ENCODE data around the gene STK33. TPM values are rescaled to one million over a fixed set of nuclear protein-coding genes. Genes with fewer than 3 reads are reported as not detected.

STK33 gene
- total and polyA plus RNA-seq, 2 donors (not counting 1 experiment from before 2014, with no cell fraction given), result 1.7 to 3.3 TPM

DNA sequence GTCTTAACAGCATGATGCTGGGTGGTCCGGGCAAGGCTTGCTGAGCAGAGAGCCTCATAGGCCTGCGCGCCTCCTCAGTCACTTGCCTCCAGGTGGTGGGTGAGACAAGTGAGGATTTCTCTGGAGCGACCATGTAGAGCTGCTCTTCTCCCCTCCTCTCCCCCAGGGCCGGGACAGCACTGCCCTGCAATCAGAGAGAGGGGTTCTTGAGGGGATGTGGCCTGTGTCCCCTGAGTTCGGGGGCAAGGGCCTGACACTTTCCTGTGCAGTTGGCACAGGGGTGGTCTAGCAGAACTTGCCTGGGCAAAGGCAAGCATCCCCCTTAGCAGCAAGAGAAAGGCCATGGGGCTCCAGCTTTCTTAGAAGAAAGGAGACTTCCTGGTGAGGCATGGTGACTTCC lies 234.5 kb downstream of the STK33 start:
- TF ChIP-seq, protein P1, sequence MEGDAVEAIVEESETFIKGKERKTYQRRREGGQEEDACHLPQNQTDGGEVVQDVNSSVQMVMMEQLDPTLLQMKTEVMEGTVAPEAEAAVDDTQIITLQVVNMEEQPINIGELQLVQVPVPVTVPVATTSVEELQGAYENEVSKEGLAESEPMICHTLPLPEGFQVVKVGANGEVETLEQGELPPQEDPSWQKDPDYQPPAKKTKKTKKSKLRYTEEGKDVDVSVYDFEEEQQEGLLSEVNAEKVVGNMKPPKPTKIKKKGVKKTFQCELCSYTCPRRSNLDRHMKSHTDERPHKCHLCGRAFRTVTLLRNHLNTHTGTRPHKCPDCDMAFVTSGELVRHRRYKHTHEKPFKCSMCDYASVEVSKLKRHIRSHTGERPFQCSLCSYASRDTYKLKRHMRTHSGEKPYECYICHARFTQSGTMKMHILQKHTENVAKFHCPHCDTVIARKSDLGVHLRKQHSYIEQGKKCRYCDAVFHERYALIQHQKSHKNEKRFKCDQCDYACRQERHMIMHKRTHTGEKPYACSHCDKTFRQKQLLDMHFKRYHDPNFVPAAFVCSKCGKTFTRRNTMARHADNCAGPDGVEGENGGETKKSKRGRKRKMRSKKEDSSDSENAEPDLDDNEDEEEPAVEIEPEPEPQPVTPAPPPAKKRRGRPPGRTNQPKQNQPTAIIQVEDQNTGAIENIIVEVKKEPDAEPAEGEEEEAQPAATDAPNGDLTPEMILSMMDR (conservative IDR thresholded peaks at IDR 0.05 in 1 of 2, IDR thresholded peaks at IDR 0.05 in 1 of 2; ENCODE audit: low read depth in 1 of 2, low read length in 2 of 2), result no peak
- TF ChIP-seq EZH2 (IDR thresholded peaks at IDR 0.05; ENCODE audit: low read length, missing control alignments), result no peak

DNA sequence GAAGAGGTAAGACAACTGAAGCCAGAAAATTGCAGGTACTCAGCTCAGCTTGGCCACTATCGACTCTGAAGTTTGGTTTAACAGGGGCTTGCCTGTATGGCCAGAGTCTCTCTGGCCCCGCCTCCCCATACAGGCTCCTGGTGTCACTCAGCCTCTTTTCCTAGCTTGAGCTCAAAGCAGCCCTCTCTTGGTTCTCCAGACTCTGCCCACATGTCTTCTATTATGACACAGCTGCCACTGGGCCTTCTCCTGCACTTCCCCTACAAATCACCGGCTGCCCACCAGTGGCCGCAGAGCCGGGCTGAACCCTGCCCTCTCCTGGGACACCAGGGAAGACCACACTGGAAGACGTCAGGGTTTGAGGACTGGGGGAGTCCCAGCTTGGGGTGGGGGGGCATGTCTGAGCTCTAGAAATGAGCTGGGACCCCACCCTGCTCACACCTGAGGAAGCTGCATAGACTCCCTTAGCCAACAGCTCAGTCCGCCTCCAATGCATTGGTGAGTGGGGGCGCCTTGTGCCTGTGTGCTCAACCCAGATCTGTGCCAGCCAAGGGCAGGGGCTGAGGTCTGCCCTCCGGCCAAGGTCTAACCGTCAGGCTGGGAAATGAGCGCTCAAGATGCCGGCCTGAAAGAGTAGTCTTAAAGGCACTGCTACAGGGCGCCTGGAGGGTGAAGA lies 236.0 kb downstream of the STK33 start:
- H3K9ac ChIP-seq (ENCODE audit: insufficient read depth, low read length), result no peak overlapping the region
- H3K9me3 ChIP-seq (ENCODE audit: control insufficient read depth, insufficient read depth, low read depth, low read length), result no peaks in the 10 kb centered on the region
- no peaks in the 10 kb centered on the region for H3K79me2 ChIP-seq (ENCODE audit: control insufficient read depth, insufficient read depth, low read length)
- H2AFZ ChIP-seq (ENCODE audit: low read length), result no peak overlapping the region
- no peaks in the 10 kb centered on the region for H3K36me3 ChIP-seq (ENCODE audit: control insufficient read depth, insufficient read depth, low read length)
- H3K27me3 ChIP-seq (ENCODE audit: control insufficient read depth, insufficient read depth, low read length), result peaks cover 10% of the 10 kb centered on the region
- no peaks in the 10 kb centered on the region for H4K20me1 ChIP-seq (ENCODE audit: control insufficient read depth, extremely low read depth, insufficient read depth, low read length)
- H3K4me2 ChIP-seq (ENCODE audit: extremely low read depth, insufficient read depth, low read length), result no peak overlapping the region
- DNase-seq (ENCODE audit: low read depth in 2 of 2), result no peak
- H3K4me1 ChIP-seq (ENCODE audit: control insufficient read depth, extremely low read depth, insufficient read depth, low read length), result peaks cover 2% of the 10 kb centered on the region
- H3K27ac ChIP-seq (ENCODE audit: insufficient read depth, low read length), result no peak overlapping the region
- no peak overlapping the region for H3K4me3 ChIP-seq (replicated peaks in 1 of 4; ENCODE audit: control extremely low read depth in 1 of 4, insufficient read depth in 1 of 4, low read depth in 3 of 4, low read length in 4 of 4)
- no peak for TF ChIP-seq EZH2 (IDR thresholded peaks at IDR 0.05; ENCODE audit: low read length, missing control alignments)

More for the DNA sequence above, 234.5 kb downstream of the STK33 start:
- no peak overlapping the region for H3K27ac ChIP-seq (ENCODE audit: insufficient read depth, low read length)
- no peak overlapping the region for H2AFZ ChIP-seq (ENCODE audit: low read length)
- H3K4me3 ChIP-seq (replicated peaks in 1 of 4; ENCODE audit: control extremely low read depth in 1 of 4, insufficient read depth in 1 of 4, low read depth in 3 of 4, low read length in 4 of 4), result no peak overlapping the region
- H3K4me2 ChIP-seq (ENCODE audit: extremely low read depth, insufficient read depth, low read length), result no peak overlapping the region
- H3K27me3 ChIP-seq (ENCODE audit: control insufficient read depth, insufficient read depth, low read length), result peaks cover 12% of the 10 kb centered on the region
- DNase-seq (ENCODE audit: low read depth in 2 of 2), result no peak
- H3K9me3 ChIP-seq (ENCODE audit: control insufficient read depth, insufficient read depth, low read depth, low read length), result no peaks in the 10 kb centered on the region
- peaks cover 2% of the 10 kb centered on the region for H3K4me1 ChIP-seq (ENCODE audit: control insufficient read depth, extremely low read depth, insufficient read depth, low read length)
- no peaks in the 10 kb centered on the region for H3K79me2 ChIP-seq (ENCODE audit: control insufficient read depth, insufficient read depth, low read length)
- H3K36me3 ChIP-seq (ENCODE audit: control insufficient read depth, insufficient read depth, low read length), result no peaks in the 10 kb centered on the region
- no peak overlapping the region for H3K9ac ChIP-seq (ENCODE audit: insufficient read depth, low read length)
- no peaks in the 10 kb centered on the region for H4K20me1 ChIP-seq (ENCODE audit: control insufficient read depth, extremely low read depth, insufficient read depth, low read length)

DNA sequence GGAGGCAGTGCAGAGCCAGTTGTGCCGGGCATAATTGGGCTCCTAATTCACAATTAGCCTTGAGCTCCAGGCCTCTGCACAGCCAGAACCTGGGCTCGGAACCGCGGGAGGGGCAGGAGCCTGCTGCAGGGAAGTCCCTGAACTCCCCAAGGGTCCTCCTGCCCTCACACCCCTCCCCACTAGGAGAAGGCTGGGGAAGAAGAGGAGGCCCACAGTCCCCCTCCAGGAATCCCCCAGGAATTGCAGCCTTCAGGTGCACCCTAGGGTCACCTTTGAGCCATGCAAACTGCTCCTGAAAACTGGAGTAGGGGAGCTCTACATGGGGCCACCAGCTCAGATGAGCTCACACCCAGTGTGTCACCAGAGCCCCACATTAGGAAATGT lies 236.5 kb downstream of the STK33 start:
- Histone ChIP-seq H2AFZ (ENCODE audit: low read length) (no peak overlapping the region), H3K27ac (ENCODE audit: insufficient read depth, low read length) (no peak overlapping the region), H3K4me3 (replicated peaks in 1 of 4; ENCODE audit: control extremely low read depth in 1 of 4, insufficient read depth in 1 of 4, low read depth in 3 of 4, low read length in 4 of 4) (no peak overlapping the region), H3K4me2 (ENCODE audit: extremely low read depth, insufficient read depth, low read length) (peak overlapping the region; percentile 64), H4K20me1 (ENCODE audit: control insufficient read depth, extremely low read depth, insufficient read depth, low read length) (no peaks in the 10 kb centered on the region), H3K36me3 (ENCODE audit: control insufficient read depth, insufficient read depth, low read length) (no peaks in the 10 kb centered on the region), H3K79me2 (ENCODE audit: control insufficient read depth, insufficient read depth, low read length) (no peaks in the 10 kb centered on the region), H3K4me1 (ENCODE audit: control insufficient read depth, extremely low read depth, insufficient read depth, low read length) (peaks cover 2% of the 10 kb centered on the region), H3K27me3 (ENCODE audit: control insufficient read depth, insufficient read depth, low read length) (peaks cover 7% of the 10 kb centered on the region), H3K9me3 (ENCODE audit: control insufficient read depth, insufficient read depth, low read depth, low read length) (no peaks in the 10 kb centered on the region), H3K9ac (ENCODE audit: insufficient read depth, low read length) (no peak overlapping the region)
- TF ChIP-seq EZH2 (IDR thresholded peaks at IDR 0.05; ENCODE audit: low read length, missing control alignments), result no peak
- TF ChIP-seq, protein P1 (conservative IDR thresholded peaks at IDR 0.05 in 1 of 2, IDR thresholded peaks at IDR 0.05 in 1 of 2; ENCODE audit: low read depth in 1 of 2, low read length in 2 of 2), result no peak
- no peak for DNase-seq (ENCODE audit: low read depth in 2 of 2)
